Upper lobe of right lung (tissue), 1 donor: ENCODE results near the gene ARHGEF10L. TPM values are rescaled to one million over a fixed set of nuclear protein-coding genes. Genes with fewer than 3 reads are reported as not detected.

Source experiments
- ATAC-seq: fragments of 200-7000 bp; cut with Tn5 transposase; one replicate; pipeline ENCODE4 v1.9.1; 2020; ENCODE audit warnings: mild to moderate bottlenecking, moderate library complexity
- DNase-seq: peaks from one replicate; pipeline ENCODE4 v3.0.0-alpha.2; 2020
- H3K27ac ChIP-seq: fragments of 200-600 bp; one replicate; pipeline ENCODE4 v1.8.0; 2022
- H3K27me3 ChIP-seq: fragments of 200-600 bp; one replicate; pipeline ENCODE4 v1.8.0; 2022; ENCODE audit warnings: mild to moderate bottlenecking
- H3K36me3 ChIP-seq: fragments of 200-600 bp; one replicate; pipeline ENCODE4 v1.8.0; 2022
- H3K4me1 ChIP-seq: fragments of 200-600 bp; one replicate; pipeline ENCODE4 v1.8.0; 2022
- H3K4me3 ChIP-seq: fragments of 200-600 bp; one replicate; pipeline ENCODE4 v1.8.0; 2022; ENCODE audit warnings: mild to moderate bottlenecking
- H3K9me3 ChIP-seq: fragments of 200-600 bp; one replicate; pipeline ENCODE4 v1.8.0; 2022
- intact Hi-C: fragments of 100-400 bp; cut with DNase I; formaldehyde crosslinking; loops from one replicate; pipeline ENCODE4 v1.11.0; 2022
- total RNA-seq: library from RNA; stranded (reverse); fragmentation: NEBNext Ultra II Directional; extraction: Animal tissue kit (Norgen Biotek cat#: 25700); gene quantifications from one replicate; pipeline ENCODE4 v1.2.1, GENCODE V29; 2021
- TF ChIP-seq, protein P1 (sequence below): fragments of 200-600 bp; IDR thresholded peaks from one replicate; pipeline ENCODE4 v1.8.0; 2022; ENCODE audit warnings: antibody characterized with exemption
- donor health status: DM: no; HTN: yes; CAD: no; lungs with severe emphysema.

The ARHGEF10L gene
- total RNA-seq, 1 donor from 2014 or later: 34.1 TPM

GRCh38 chr1:17731460-17731859 lies 192.0 kb downstream of the ARHGEF10L start:
- H3K4me1 ChIP-seq: no peaks in the 10 kb centered on the region
- intact Hi-C loops: no loop called here
- no peak overlapping the region for H3K27ac ChIP-seq
- no peaks in the 10 kb centered on the region for H3K9me3 ChIP-seq
- DNase-seq (no peak), ATAC-seq (no peak)
- H3K27me3 ChIP-seq: peaks cover 18% of the 10 kb centered on the region
- no peak overlapping the region for H3K4me3 ChIP-seq
- no peaks in the 10 kb centered on the region for H3K36me3 ChIP-seq
- TF ChIP-seq, protein P1, sequence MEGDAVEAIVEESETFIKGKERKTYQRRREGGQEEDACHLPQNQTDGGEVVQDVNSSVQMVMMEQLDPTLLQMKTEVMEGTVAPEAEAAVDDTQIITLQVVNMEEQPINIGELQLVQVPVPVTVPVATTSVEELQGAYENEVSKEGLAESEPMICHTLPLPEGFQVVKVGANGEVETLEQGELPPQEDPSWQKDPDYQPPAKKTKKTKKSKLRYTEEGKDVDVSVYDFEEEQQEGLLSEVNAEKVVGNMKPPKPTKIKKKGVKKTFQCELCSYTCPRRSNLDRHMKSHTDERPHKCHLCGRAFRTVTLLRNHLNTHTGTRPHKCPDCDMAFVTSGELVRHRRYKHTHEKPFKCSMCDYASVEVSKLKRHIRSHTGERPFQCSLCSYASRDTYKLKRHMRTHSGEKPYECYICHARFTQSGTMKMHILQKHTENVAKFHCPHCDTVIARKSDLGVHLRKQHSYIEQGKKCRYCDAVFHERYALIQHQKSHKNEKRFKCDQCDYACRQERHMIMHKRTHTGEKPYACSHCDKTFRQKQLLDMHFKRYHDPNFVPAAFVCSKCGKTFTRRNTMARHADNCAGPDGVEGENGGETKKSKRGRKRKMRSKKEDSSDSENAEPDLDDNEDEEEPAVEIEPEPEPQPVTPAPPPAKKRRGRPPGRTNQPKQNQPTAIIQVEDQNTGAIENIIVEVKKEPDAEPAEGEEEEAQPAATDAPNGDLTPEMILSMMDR: no peak

GRCh38 chr1:17732475-17732874 lies 193.0 kb downstream of the ARHGEF10L start:
- Histone ChIP-seq H3K4me1 (no peaks in the 10 kb centered on the region), H3K36me3 (no peaks in the 10 kb centered on the region), H3K27me3 (peaks cover 26% of the 10 kb centered on the region), H3K27ac (no peak overlapping the region), H3K4me3 (no peak overlapping the region), H3K9me3 (no peaks in the 10 kb centered on the region)
- no peak for DNase-seq
- TF ChIP-seq, protein P1: no peak
- ATAC-seq: no peak
- intact Hi-C loops: no loop called here

GRCh38 chr1:17733661-17734060 lies 194.2 kb downstream of the ARHGEF10L start:
- peaks cover 26% of the 10 kb centered on the region for H3K27me3 ChIP-seq

DNA sequence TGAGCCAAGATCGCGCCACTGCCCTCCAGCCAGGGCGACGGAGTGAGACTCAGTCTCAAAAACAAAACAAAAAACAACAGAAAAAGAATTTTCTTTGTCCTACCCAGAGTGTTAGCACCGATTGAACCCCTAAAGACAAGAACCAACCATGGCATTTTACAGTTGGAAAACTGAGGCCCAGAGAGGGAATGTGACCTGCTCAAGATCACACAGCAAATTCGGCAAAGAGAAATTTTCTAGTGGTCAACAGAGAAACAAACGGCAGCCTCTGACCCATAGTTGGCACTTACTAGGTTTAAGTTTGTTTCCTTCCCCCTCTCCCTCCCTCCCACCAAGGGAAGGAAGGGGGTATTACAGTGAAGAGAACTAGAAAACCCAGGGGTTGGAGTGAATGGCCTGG lies 195.1 kb downstream of the ARHGEF10L start:
- Histone ChIP-seq H3K27ac (no peak overlapping the region), H3K36me3 (no peaks in the 10 kb centered on the region), H3K4me3 (no peak overlapping the region), H3K9me3 (no peaks in the 10 kb centered on the region), H3K27me3 (peaks cover 34% of the 10 kb centered on the region), H3K4me1 (no peaks in the 10 kb centered on the region)
- no peak for DNase-seq
- ATAC-seq: no peak
- TF ChIP-seq, protein P1: no peak
- intact Hi-C loops: no loop called here

More at GRCh38 chr1:17733661-17734060, 194.2 kb downstream of the ARHGEF10L start:
- ATAC-seq: no peak
- H3K36me3 ChIP-seq: no peaks in the 10 kb centered on the region
- H3K9me3 ChIP-seq: no peaks in the 10 kb centered on the region
- intact Hi-C loops: no loop called here
- H3K27ac ChIP-seq: no peak overlapping the region
- TF ChIP-seq, protein P1: no peak
- H3K4me3 ChIP-seq: no peak overlapping the region
- H3K4me1 ChIP-seq: no peaks in the 10 kb centered on the region
- no peak for DNase-seq

DNA sequence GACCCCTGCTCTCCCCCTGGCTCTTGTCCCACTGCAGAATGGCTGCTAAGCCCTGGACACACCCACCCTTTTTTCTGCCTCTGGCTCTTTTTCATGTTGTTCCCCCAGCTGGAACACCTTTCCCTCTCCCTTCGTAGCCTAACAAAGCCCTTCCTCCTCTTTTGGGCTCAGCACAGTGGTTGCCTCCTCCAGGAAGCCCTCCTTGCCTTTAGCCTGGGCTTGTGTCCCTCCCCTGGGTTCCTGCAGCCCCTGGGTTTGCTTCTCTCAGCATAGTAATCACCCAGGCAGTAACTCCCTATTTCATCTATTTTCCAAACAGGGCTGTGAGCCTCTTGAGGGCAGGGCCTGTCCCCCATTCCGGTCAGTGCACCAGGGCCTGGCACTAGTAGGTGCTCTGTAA lies 195.8 kb downstream of the ARHGEF10L start:
- Histone ChIP-seq H3K27ac (no peak overlapping the region), H3K4me3 (no peak overlapping the region), H3K9me3 (no peaks in the 10 kb centered on the region), H3K36me3 (no peaks in the 10 kb centered on the region), H3K27me3 (peaks cover 33% of the 10 kb centered on the region), H3K4me1 (no peaks in the 10 kb centered on the region)
- intact Hi-C loops: no loop called here
- DNase-seq (no peak), ATAC-seq (no peak)
- TF ChIP-seq, protein P1: no peak

GRCh38 chr1:17735793-17736192 lies 196.3 kb downstream of the ARHGEF10L start:
- Histone ChIP-seq H3K27me3 (peaks cover 35% of the 10 kb centered on the region), H3K4me3 (no peak overlapping the region), H3K27ac (no peak overlapping the region), H3K4me1 (no peaks in the 10 kb centered on the region), H3K9me3 (no peaks in the 10 kb centered on the region), H3K36me3 (no peaks in the 10 kb centered on the region)
- intact Hi-C loops: no loop called here
- no peak for DNase-seq
- no peak for ATAC-seq
- TF ChIP-seq, protein P1: no peak
